Measurements from ENCODE around the gene BCAR3. TPM values are rescaled to one million over a fixed set of nuclear protein-coding genes. Genes with fewer than 3 reads are reported as not detected.
A peak's percentile ranks its signal among the peaks of the same experiment; 100 is the strongest.

The BCAR3 gene
- total RNA-seq, 1 donor from 2014 or later = 11.7 TPM

DNA sequence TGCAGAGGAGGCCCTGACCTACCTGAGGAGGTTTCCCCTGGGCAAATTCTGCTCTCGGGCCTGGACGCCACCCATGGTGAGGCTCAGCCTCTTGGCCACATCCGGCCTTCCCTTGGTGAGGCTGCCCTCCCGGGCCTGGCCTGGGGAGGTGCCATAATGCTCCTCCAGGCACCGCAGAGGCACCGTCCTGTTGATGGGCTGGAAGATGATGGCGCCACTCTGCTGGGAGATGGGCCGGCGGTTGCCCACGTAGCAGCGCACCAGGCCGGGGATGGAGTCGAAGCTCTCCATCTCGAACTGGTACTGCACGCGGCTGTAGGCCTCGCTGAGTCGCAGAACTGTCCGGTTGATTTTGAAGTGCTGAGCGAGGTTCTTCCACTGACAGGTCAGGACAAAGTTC is 92.7 kb downstream of the BCAR3 start:
- H3K27ac ChIP-seq = no peak overlapping the region
- no peaks in the 10 kb centered on the region for H4K20me1 ChIP-seq (ENCODE audit: low read depth)
- H3K4me1 Mint-ChIP-seq = peaks cover 15% of the 10 kb centered on the region
- DNase-seq (ENCODE audit: low spot score) = no peak
- H3K27me3 ChIP-seq = no peaks in the 10 kb centered on the region
- no peaks in the 10 kb centered on the region for H3K79me2 ChIP-seq (ENCODE audit: low read depth)
- peaks cover 4% of the 10 kb centered on the region for H3K27me3 Mint-ChIP-seq (ENCODE audit: insufficient read depth, low read depth)
- H3K27ac Mint-ChIP-seq = peak overlapping the region; percentile 34
- H3K4me3 ChIP-seq = no peak overlapping the region
- TF ChIP-seq, protein P1, sequence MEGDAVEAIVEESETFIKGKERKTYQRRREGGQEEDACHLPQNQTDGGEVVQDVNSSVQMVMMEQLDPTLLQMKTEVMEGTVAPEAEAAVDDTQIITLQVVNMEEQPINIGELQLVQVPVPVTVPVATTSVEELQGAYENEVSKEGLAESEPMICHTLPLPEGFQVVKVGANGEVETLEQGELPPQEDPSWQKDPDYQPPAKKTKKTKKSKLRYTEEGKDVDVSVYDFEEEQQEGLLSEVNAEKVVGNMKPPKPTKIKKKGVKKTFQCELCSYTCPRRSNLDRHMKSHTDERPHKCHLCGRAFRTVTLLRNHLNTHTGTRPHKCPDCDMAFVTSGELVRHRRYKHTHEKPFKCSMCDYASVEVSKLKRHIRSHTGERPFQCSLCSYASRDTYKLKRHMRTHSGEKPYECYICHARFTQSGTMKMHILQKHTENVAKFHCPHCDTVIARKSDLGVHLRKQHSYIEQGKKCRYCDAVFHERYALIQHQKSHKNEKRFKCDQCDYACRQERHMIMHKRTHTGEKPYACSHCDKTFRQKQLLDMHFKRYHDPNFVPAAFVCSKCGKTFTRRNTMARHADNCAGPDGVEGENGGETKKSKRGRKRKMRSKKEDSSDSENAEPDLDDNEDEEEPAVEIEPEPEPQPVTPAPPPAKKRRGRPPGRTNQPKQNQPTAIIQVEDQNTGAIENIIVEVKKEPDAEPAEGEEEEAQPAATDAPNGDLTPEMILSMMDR (IDR thresholded peaks at IDR 0.05) = no peak
- no peak for TF ChIP-seq EZH2 (IDR thresholded peaks at IDR 0.05)
- TF ChIP-seq EZH2phosphoT487 (IDR thresholded peaks at IDR 0.05) = no peak
- no peaks in the 10 kb centered on the region for H3F3A ChIP-seq (ENCODE audit: low read depth)
- H3K4me1 ChIP-seq = peaks cover 2% of the 10 kb centered on the region
- H3K4me2 ChIP-seq = no peak overlapping the region
- H2AFZ ChIP-seq (replicated peaks) = no peak overlapping the region
- no peak overlapping the region for H3K4me3 Mint-ChIP-seq
- peaks cover 26% of the 10 kb centered on the region for H3K36me3 Mint-ChIP-seq
- H3K9ac ChIP-seq = no peak overlapping the region
- no peaks in the 10 kb centered on the region for H3K36me3 ChIP-seq
- no peaks in the 10 kb centered on the region for H3K9me3 ChIP-seq (ENCODE audit: low read depth)
- H3K9me3 Mint-ChIP-seq = no peaks in the 10 kb centered on the region

DNA sequence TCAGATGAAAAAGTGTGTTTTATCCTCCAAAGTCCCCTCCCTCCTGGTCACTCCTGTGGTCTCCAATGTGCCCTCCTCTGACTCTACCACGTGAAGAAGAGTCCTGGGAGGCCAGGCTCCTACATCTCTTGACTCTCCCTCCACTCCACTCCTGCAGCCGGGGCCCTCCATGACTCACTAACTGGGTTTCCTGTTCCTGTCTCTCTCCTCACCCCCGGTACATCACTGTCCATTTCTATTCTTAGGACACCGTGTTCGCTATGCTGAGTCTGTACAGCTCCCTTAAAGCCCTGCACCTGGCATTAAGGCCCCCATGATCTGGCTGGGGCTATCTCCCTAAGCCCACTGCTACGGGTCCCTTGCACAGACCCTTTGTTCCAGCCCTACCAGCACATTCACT is 93.4 kb downstream of the BCAR3 start:
- H4K20me1 ChIP-seq (ENCODE audit: low read depth) = no peaks in the 10 kb centered on the region
- H3K4me1 ChIP-seq = no peaks in the 10 kb centered on the region
- Mint-ChIP-seq H3K27me3 (ENCODE audit: insufficient read depth, low read depth) (peaks cover 4% of the 10 kb centered on the region), H3K4me3 (no peak overlapping the region), H3K36me3 (peaks cover 28% of the 10 kb centered on the region), H3K9me3 (no peaks in the 10 kb centered on the region), H3K4me1 (peaks cover 11% of the 10 kb centered on the region), H3K27ac (peak overlapping the region; percentile 34)
- H3K27ac ChIP-seq = no peak overlapping the region
- H3F3A ChIP-seq (ENCODE audit: low read depth) = no peaks in the 10 kb centered on the region
- H3K4me3 ChIP-seq = no peak overlapping the region
- no peak for TF ChIP-seq EZH2 (IDR thresholded peaks at IDR 0.05)
- TF ChIP-seq, protein P1 (IDR thresholded peaks at IDR 0.05) = no peak
- no peak for TF ChIP-seq EZH2phosphoT487 (IDR thresholded peaks at IDR 0.05)
- H3K36me3 ChIP-seq = no peaks in the 10 kb centered on the region
- no peaks in the 10 kb centered on the region for H3K27me3 ChIP-seq
- H3K9ac ChIP-seq = no peak overlapping the region
- no peak overlapping the region for H2AFZ ChIP-seq (replicated peaks)
- H3K9me3 ChIP-seq (ENCODE audit: low read depth) = no peaks in the 10 kb centered on the region
- DNase-seq (ENCODE audit: low spot score) = no peak
- H3K4me2 ChIP-seq = no peak overlapping the region
- no peaks in the 10 kb centered on the region for H3K79me2 ChIP-seq (ENCODE audit: low read depth)

DNA sequence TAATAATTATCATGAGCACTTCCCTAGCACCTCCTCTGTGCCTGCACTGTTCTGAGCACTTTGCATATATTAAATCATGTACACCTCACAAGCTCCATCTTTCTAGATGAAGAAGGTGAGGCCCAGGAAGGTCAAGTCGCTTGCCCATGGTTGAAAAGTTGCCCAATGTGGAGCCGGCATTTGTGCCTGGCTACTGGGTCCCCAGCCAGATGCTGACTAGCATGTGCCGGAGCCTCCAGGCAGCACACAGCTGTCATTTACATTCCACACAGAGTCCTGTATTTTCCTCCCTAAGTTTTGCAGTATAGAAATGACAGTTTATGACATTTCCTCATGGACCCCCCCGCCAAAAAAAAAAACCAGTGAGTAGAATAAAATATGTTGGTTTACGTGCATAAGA is 94.3 kb downstream of the BCAR3 start:
- Histone ChIP-seq H2AFZ (replicated peaks) (no peak overlapping the region), H3F3A (ENCODE audit: low read depth) (no peaks in the 10 kb centered on the region), H4K20me1 (ENCODE audit: low read depth) (no peaks in the 10 kb centered on the region), H3K27me3 (no peaks in the 10 kb centered on the region), H3K4me3 (no peak overlapping the region), H3K27ac (no peak overlapping the region), H3K79me2 (ENCODE audit: low read depth) (no peaks in the 10 kb centered on the region), H3K9ac (no peak overlapping the region), H3K36me3 (no peaks in the 10 kb centered on the region), H3K4me2 (no peak overlapping the region), H3K4me1 (no peaks in the 10 kb centered on the region), H3K9me3 (ENCODE audit: low read depth) (no peaks in the 10 kb centered on the region)
- peaks cover 4% of the 10 kb centered on the region for H3K27me3 Mint-ChIP-seq (ENCODE audit: insufficient read depth, low read depth)
- peaks cover 32% of the 10 kb centered on the region for H3K36me3 Mint-ChIP-seq
- DNase-seq (ENCODE audit: low spot score) = no peak
- no peaks in the 10 kb centered on the region for H3K9me3 Mint-ChIP-seq
- TF ChIP-seq, protein P1 (IDR thresholded peaks at IDR 0.05) = no peak
- TF ChIP-seq EZH2 (IDR thresholded peaks at IDR 0.05) = no peak
- TF ChIP-seq EZH2phosphoT487 (IDR thresholded peaks at IDR 0.05) = no peak
- peaks cover 11% of the 10 kb centered on the region for H3K4me1 Mint-ChIP-seq
- H3K4me3 Mint-ChIP-seq = no peak overlapping the region
- H3K27ac Mint-ChIP-seq = no peak overlapping the region
